SJSA1 (cell line): ENCODE data around the gene CLIC5. TPM values are rescaled to one million over a fixed set of nuclear protein-coding genes. Genes with fewer than 3 reads are reported as not detected.

Experiments
- DNase-seq, 2 experiments: peaks; one replicate each; pipeline ENCODE4 v3.0.0-alpha.2; 2015 to 2020; ENCODE audit warnings: low spot score in 2 of 2, low read depth in 1 of 2
- H3K27ac ChIP-seq: fragments of 250-450 bp; sonication (Bioruptor Pico); 2 replicates; pipeline ENCODE4 v1.5.1; 2020; ENCODE audit warnings: mild to moderate bottlenecking, moderate library complexity
- H3K27me3 ChIP-seq: fragments of 250-450 bp; sonication (Bioruptor Pico); replicated peaks from 2 replicates; pipeline ENCODE4 v1.5.1; 2020; ENCODE audit warnings: mild to moderate bottlenecking, moderate library complexity
- H3K36me3 ChIP-seq: fragments of 250-450 bp; sonication (Bioruptor Pico); 2 replicates; pipeline ENCODE4 v1.5.1; 2020; ENCODE audit warnings: mild to moderate bottlenecking
- H3K4me1 ChIP-seq: fragments of 250-450 bp; sonication (Bioruptor Pico); replicated peaks from 2 replicates; pipeline ENCODE4 v1.6.1; 2021; ENCODE audit warnings: mild to moderate bottlenecking
- H3K4me3 ChIP-seq: fragments of 250-450 bp; sonication (Bioruptor Pico); 2 replicates; pipeline ENCODE4 v1.5.1; 2020; ENCODE audit warnings: mild to moderate bottlenecking
- H3K9me3 ChIP-seq: fragments of 250-450 bp; sonication (Bioruptor Pico); replicated peaks from 2 replicates; pipeline ENCODE4 v1.5.1; 2020; ENCODE audit warnings: mild to moderate bottlenecking
- total RNA-seq: library from RNA; depleted of rRNA; stranded (reverse); fragments of >200 nt; shearing (Covaris generic); gene quantifications from 2 replicates; pipeline ENCODE4 v1.2.3, GENCODE V29; 2014

CLIC5 gene
- total RNA-seq, 1 experiment from 2014 or later = 1.2 TPM

DNA sequence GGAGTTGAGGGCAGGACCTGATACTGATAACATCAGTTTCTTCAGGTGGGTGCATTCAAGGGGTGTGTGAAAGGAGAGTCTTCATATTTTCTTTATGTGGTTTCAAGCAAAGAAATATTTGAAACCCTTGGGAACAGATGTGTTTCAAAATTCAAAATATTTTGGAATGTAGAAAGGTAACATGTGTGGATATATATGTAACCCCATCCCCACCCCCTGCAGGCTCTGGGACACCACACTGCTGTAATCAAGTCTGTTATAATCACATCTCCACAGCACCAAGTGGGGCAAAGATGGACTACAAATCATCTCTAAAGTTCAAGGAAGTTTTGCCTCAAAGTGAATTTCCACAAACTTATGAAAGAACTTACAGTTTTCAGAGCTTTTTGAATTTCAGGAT is 41.1 kb downstream of the CLIC5 start:
- no peaks in the 10 kb centered on the region for H3K36me3 ChIP-seq
- H3K27me3 ChIP-seq = no peaks in the 10 kb centered on the region
- H3K4me3 ChIP-seq = no peak overlapping the region
- peaks cover 28% of the 10 kb centered on the region for H3K4me1 ChIP-seq
- H3K9me3 ChIP-seq = no peaks in the 10 kb centered on the region; the same call in 1 of the 2 replicates
- no peak for DNase-seq
- no peak overlapping the region for H3K27ac ChIP-seq

DNA sequence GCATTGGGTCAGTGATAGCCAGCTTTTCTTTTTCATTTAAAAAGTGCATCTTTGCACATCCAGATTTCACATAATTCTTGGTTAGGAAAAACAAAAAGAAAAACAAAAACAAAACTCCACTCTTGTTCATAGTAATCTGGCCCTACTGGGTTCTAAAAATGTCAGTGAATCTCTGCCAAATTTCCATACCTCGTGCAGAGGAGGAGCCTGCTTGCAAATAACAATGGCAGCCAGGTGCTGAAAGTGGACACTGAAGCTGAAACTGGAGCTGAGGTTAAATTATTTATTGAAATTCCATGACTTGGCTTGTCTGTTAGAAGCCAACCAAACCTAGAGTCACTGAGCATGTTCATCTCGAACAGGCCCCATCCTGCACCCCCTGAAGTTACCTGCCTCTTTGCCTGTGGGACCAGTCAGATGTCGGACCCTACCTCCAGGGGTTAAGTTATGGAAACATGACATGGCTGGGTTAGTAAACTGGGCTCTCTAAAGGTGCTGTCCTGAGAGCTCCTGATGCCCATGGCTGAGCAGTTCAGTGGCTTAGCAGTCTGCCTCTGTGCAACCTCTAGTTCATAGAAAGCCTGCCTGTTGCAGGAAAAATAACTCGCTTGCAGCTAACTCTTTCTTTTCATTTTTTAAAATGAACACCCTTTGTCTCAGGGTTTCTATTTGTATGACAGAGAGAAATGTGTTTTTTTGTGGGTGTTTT is 42.7 kb downstream of the CLIC5 start:
- Histone ChIP-seq H3K4me3 (no peak overlapping the region), H3K27me3 (no peaks in the 10 kb centered on the region), H3K9me3 (no peaks in the 10 kb centered on the region; the same call in 1 of the 2 replicates), H3K27ac (no peak overlapping the region), H3K36me3 (no peaks in the 10 kb centered on the region), H3K4me1 (peaks cover 43% of the 10 kb centered on the region)
- DNase-seq = no peak

DNA sequence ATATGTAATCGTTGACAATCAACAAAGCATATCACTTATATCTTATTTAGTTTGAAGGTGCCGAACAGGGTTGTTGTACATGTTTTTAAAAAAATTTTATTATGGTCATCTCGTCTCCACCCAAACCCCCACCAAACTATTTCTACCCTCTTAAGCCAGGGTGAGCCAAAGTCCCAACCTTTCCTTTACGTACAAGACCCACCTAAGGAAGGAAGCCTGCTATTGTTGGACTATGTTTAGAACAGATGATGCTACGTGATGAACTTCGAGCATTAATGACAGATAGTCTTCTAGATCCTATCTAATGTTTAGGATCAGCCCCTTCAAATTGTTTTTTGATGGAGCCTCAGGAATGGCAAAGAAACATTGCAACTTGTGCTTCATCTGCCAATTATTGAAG is 44.4 kb downstream of the CLIC5 start:
- Histone ChIP-seq H3K27me3 (no peaks in the 10 kb centered on the region), H3K27ac (peak overlapping the region; percentile 88), H3K36me3 (no peaks in the 10 kb centered on the region), H3K4me3 (no peak overlapping the region), H3K9me3 (no peaks in the 10 kb centered on the region; the same call in 1 of the 2 replicates), H3K4me1 (peaks cover 60% of the 10 kb centered on the region)
- no peak for DNase-seq

DNA sequence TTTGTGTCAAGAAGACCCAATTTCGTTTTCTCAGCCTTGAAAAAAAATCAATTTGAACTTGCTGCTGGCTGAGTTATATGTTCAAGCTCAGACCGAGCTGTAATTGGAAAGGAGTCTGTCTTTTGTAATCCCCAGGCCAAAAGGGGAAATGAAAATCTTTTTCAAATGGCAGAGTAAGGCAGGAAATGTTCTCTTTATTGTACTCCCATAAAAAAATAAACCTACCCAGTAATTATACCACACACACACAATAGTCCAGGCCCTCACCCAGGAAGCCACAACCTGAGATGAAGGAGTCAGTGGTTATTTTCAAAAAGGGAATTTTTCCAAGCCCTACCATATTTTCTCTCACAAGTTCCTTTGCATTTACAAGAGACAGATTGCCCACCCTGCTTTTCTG is 45.3 kb downstream of the CLIC5 start:
- Histone ChIP-seq H3K4me3 (peak overlapping the region; percentile 27), H3K27me3 (no peaks in the 10 kb centered on the region), H3K4me1 (peaks cover 69% of the 10 kb centered on the region), H3K9me3 (no peaks in the 10 kb centered on the region; the same call in 1 of the 2 replicates), H3K36me3 (no peaks in the 10 kb centered on the region), H3K27ac (peak overlapping the region; percentile 88)
- DNase-seq = peak; percentile 77 to 94

GRCh38 chr6:45969883-45970282 is 45.8 kb downstream of the CLIC5 start:
- Histone ChIP-seq H3K27ac (peak overlapping the region; percentile 88), H3K27me3 (no peaks in the 10 kb centered on the region), H3K36me3 (no peaks in the 10 kb centered on the region), H3K9me3 (no peaks in the 10 kb centered on the region; the same call in 1 of the 2 replicates), H3K4me1 (peaks cover 74% of the 10 kb centered on the region), H3K4me3 (peak overlapping the region; percentile 27)
- DNase-seq = no peak

GRCh38 chr6:45969026-45969425 is 46.6 kb downstream of the CLIC5 start:
- Histone ChIP-seq H3K4me3 (no peak overlapping the region), H3K27me3 (no peaks in the 10 kb centered on the region), H3K4me1 (peaks cover 81% of the 10 kb centered on the region), H3K9me3 (peaks cover 2% of the 10 kb centered on the region; the same call in 1 of the 2 replicates), H3K27ac (peak overlapping the region; percentile 17), H3K36me3 (no peaks in the 10 kb centered on the region)
- peak in 1 of 2 experiments; percentile 25 for DNase-seq

- peak overlapping the region; percentile 80; the same call in 1 of the 2 replicates for H3K27ac ChIP-seq
- peaks cover 2% of the 10 kb centered on the region; the same call in 1 of the 2 replicates for H3K9me3 ChIP-seq
These were observed 48.3 kb downstream of the CLIC5 start for GRCh38 chr6:45967363-45967762.

GRCh38 chr6:45966797-45967196 is 48.9 kb downstream of the CLIC5 start:
- no peak overlapping the region for H3K4me3 ChIP-seq
- peaks cover 2% of the 10 kb centered on the region; the same call in 1 of the 2 replicates for H3K9me3 ChIP-seq
- no peak for DNase-seq
- H3K4me1 ChIP-seq = peaks cover 74% of the 10 kb centered on the region
- H3K27me3 ChIP-seq = no peaks in the 10 kb centered on the region
- peak overlapping the region; percentile 80 for H3K27ac ChIP-seq
- H3K36me3 ChIP-seq = no peaks in the 10 kb centered on the region

More at GRCh38 chr6:45967363-45967762, 48.3 kb downstream of the CLIC5 start:
- Histone ChIP-seq H3K4me3 (no peak overlapping the region), H3K27me3 (no peaks in the 10 kb centered on the region), H3K36me3 (no peaks in the 10 kb centered on the region), H3K4me1 (peaks cover 79% of the 10 kb centered on the region)
- no peak for DNase-seq

DNA sequence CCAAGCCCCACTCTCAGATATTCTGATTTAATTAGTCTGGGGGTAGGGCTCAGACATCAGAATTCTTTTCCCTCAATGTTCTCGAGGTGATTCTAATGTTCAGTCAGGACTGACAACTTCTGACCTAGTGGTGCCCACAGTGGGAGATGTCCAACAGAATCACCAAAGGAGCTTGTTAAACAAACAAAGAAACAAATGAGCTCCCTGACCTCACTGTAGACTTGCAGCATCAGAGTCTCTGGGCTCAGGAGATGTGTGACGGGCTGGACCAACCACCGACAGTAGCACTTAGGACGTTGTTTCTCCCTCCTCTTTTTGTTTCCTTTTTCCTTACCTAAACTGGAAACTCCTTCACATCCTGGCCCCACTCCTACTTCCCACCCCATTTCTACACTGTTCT is 49.3 kb downstream of the CLIC5 start:
- Histone ChIP-seq H3K27me3 (no peaks in the 10 kb centered on the region), H3K9me3 (peaks cover 2% of the 10 kb centered on the region; the same call in 1 of the 2 replicates), H3K27ac (peak overlapping the region; percentile 80), H3K4me1 (peaks cover 69% of the 10 kb centered on the region), H3K36me3 (no peaks in the 10 kb centered on the region), H3K4me3 (no peak overlapping the region)
- peak; percentile 63 to 75 for DNase-seq

DNA sequence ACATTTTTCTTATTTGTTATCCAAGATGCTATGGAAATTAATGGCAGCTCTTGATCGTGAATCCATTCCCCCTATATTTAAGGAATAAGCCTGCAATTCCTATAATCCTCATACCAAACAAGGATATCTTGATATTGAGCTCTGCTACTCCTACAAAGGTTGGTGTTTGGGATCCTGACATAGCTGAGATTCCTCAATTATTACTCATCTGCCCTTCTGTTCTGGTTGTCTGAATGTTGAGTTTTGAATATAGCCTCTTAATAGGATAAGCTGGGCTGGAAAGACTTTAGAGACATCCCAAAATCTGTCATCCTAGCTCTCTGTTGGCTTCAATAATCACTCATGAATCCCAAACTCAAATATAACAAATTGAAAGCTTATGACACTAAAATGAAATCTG is 49.9 kb downstream of the CLIC5 start:
- Histone ChIP-seq H3K4me1 (peaks cover 64% of the 10 kb centered on the region), H3K4me3 (no peak overlapping the region), H3K27ac (peak overlapping the region; percentile 80), H3K27me3 (no peaks in the 10 kb centered on the region), H3K36me3 (no peaks in the 10 kb centered on the region), H3K9me3 (peaks cover 2% of the 10 kb centered on the region; the same call in 1 of the 2 replicates)
- peak in 1 of 2 experiments; percentile 93 for DNase-seq

DNA sequence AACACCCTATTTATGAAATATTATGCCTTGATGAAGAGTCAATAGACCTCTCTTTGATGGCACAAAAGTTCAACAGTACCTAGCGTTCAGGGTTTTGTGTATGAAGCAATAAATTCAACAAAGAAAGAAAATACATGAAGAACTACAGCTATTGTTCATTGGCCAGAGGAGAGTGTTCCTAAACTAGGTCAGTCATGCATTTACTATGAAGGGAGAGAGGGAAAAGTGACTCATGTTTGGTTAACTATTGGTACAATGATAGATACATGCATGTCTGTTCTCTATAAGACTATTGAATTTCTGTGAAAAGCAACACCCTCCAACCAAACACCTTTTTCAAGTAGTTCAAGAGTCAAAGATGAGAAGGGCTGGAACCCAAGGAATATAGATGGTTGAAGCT is 50.7 kb downstream of the CLIC5 start:
- H3K36me3 ChIP-seq = no peaks in the 10 kb centered on the region
- peaks cover 62% of the 10 kb centered on the region for H3K4me1 ChIP-seq
- no peak overlapping the region for H3K4me3 ChIP-seq
- peaks cover 2% of the 10 kb centered on the region; the same call in 1 of the 2 replicates for H3K9me3 ChIP-seq
- no peaks in the 10 kb centered on the region for H3K27me3 ChIP-seq
- DNase-seq = peak in 1 of 2 experiments; percentile 64
- peak overlapping the region; percentile 80 for H3K27ac ChIP-seq

- no peaks in the 10 kb centered on the region for H3K36me3 ChIP-seq
- H3K9me3 ChIP-seq = peaks cover 2% of the 10 kb centered on the region; the same call in 1 of the 2 replicates
- H3K27ac ChIP-seq = peak overlapping the region; percentile 80; the same call in 1 of the 2 replicates
- DNase-seq = no peak
- H3K4me3 ChIP-seq = no peak overlapping the region
- peaks cover 62% of the 10 kb centered on the region for H3K4me1 ChIP-seq
- no peaks in the 10 kb centered on the region for H3K27me3 ChIP-seq
These were observed 51.4 kb downstream of the CLIC5 start for GRCh38 chr6:45964300-45964699.

GRCh38 chr6:45963896-45964295 is 51.8 kb downstream of the CLIC5 start:
- DNase-seq = no peak
- Histone ChIP-seq H3K4me3 (no peak overlapping the region), H3K4me1 (peaks cover 59% of the 10 kb centered on the region), H3K27ac (no peak overlapping the region), H3K9me3 (peaks cover 2% of the 10 kb centered on the region; the same call in 1 of the 2 replicates), H3K36me3 (no peaks in the 10 kb centered on the region), H3K27me3 (no peaks in the 10 kb centered on the region)

GRCh38 chr6:45961125-45961524 is 54.5 kb downstream of the CLIC5 start:
- no peaks in the 10 kb centered on the region for H3K36me3 ChIP-seq
- no peak overlapping the region for H3K4me3 ChIP-seq
- peaks cover 2% of the 10 kb centered on the region; the same call in 1 of the 2 replicates for H3K9me3 ChIP-seq
- H3K27ac ChIP-seq = no peak overlapping the region
- H3K4me1 ChIP-seq = peaks cover 36% of the 10 kb centered on the region
- no peak for DNase-seq
- H3K27me3 ChIP-seq = no peaks in the 10 kb centered on the region
